Loucy (cell line): ENCODE results near the gene IFITM10.

Experiments used
- H2AFZ ChIP-seq: fragments of 200-600 bp; sonication (generic); 2 replicates; pipeline ENCODE4 v1.6.0; 2016; ENCODE audit warnings: antibody characterized with exemption, mild to moderate bottlenecking, low read length, moderate library complexity
- H3F3A ChIP-seq: fragments of 200-600 bp; 2 replicates; pipeline ENCODE4 v1.6.0; 2016; ENCODE audit warnings: antibody characterized with exemption, low read depth, mild to moderate bottlenecking
- H3K27me3 ChIP-seq: fragments of 200-600 bp; sonication (generic); 2 replicates; pipeline ENCODE4 v1.6.1; 2014; ENCODE audit warnings: low read length, mild to moderate bottlenecking; ENCODE audit not compliant: insufficient read depth, poor library complexity, severe bottlenecking
- H3K36me3 ChIP-seq: fragments of 200-600 bp; sonication (generic); 2 replicates; pipeline ENCODE4 v1.6.1; 2016; ENCODE audit warnings: low read length; ENCODE audit not compliant: insufficient read depth
- H3K4me1 ChIP-seq: fragments of 200-600 bp; sonication (generic); 2 replicates; pipeline ENCODE4 v1.5.1; 2014; ENCODE audit warnings: low read length, mild to moderate bottlenecking; ENCODE audit not compliant: insufficient read depth, poor library complexity, severe bottlenecking
- H3K4me2 ChIP-seq: fragments of 200-600 bp; sonication (generic); 2 replicates; pipeline ENCODE4 v1.6.0; 2014; ENCODE audit warnings: antibody characterized with exemption, low read length, low read depth, mild to moderate bottlenecking; ENCODE audit not compliant: poor library complexity, severe bottlenecking
- H3K4me3 ChIP-seq: fragments of 200-600 bp; sonication (generic); 2 replicates; pipeline ENCODE4 v1.5.1; 2014; ENCODE audit warnings: low read length, mild to moderate bottlenecking, mixed read lengths; ENCODE audit not compliant: poor library complexity, severe bottlenecking
- H3K79me2 ChIP-seq: fragments of 200-600 bp; sonication (generic); 2 replicates; pipeline ENCODE4 v1.6.1; 2014; ENCODE audit warnings: low read length; ENCODE audit not compliant: insufficient read depth
- H3K9ac ChIP-seq: fragments of 200-600 bp; sonication (generic); 2 replicates; pipeline ENCODE4 v1.6.0; 2014; ENCODE audit warnings: mild to moderate bottlenecking, low read depth, low read length, moderate library complexity; ENCODE audit not compliant: poor library complexity, severe bottlenecking
- H3K9me2 ChIP-seq: fragments of 200-600 bp; sonication (generic); replicated peaks from 2 replicates; pipeline ENCODE4 v1.6.1; 2016; ENCODE audit warnings: low read depth, low read length, mixed read lengths
- H3K9me3 ChIP-seq: fragments of 200-600 bp; sonication (generic); 2 replicates; pipeline ENCODE4 v1.6.1; 2014; ENCODE audit warnings: mild to moderate bottlenecking, antibody characterized with exemption, low read length, low read depth; ENCODE audit not compliant: insufficient read depth
- H4K20me1 ChIP-seq: fragments of 200-600 bp; sonication (generic); 2 replicates; pipeline ENCODE4 v1.6.0; 2014; ENCODE audit warnings: antibody characterized with exemption, low read length, mild to moderate bottlenecking; ENCODE audit not compliant: insufficient read depth, poor library complexity, severe bottlenecking
- EZH2phosphoT487 ChIP-seq: fragments of 200-600 bp; IDR thresholded peaks from 2 replicates; pipeline ENCODE4 v1.6.1; 2018; ENCODE audit warnings: antibody characterized with exemption, mild to moderate bottlenecking, moderate library complexity, borderline replicate concordance
- TF ChIP-seq, protein P1 (sequence below): fragments of 200-600 bp; sonication (generic); conservative IDR thresholded peaks from 2 replicates; pipeline ENCODE4 v1.5.1; 2014; ENCODE audit warnings: mild to moderate bottlenecking, antibody characterized with exemption, low read length

IFITM10 gene

DNA sequence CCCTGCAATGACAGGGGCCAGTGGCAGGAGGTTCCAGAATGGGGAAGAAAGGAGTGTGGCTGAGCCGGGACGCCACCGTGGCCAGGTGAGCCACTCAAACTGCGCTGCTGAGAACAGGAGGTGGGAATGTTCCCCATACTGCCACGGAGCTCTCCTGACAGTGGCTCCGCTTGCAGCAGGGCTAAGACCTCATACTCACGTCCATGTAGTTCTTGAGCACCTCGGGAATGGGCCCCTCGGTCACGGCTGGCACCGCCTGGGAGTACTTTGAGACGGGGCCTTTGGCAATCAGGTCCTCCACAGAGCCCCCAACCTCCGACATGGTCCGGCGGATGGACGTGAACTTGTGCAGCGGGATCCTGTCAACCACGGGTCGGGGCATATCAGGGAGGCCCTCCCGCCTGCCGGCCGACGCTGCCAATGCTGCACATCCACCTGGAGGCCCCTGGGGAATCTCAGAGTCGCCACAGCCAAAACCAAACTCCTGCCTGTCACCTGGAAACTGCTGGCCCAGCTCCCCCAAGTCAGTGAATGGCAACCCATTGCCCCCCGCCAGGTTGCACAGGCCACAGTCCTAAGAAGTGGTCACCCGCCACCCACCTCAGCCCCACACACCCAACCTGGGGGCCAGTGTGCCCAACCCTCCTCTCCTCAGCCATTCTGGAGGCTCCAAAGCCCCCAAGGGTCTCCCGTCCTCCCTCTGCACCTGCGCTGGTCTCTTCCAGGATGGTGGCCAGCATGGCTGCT lies 10.9 kb upstream of the IFITM10 start:
- peak overlapping the region; percentile 95 for H3K4me3 ChIP-seq
- peak overlapping the region; percentile 99 for H3K9ac ChIP-seq
- H3K27me3 ChIP-seq = peaks cover 3% of the 10 kb centered on the region
- no peaks in the 10 kb centered on the region for H3K36me3 ChIP-seq
- H3K9me3 ChIP-seq = no peaks in the 10 kb centered on the region
- H2AFZ ChIP-seq = no peak overlapping the region
- H3K4me2 ChIP-seq = peak overlapping the region; percentile 100
- no peaks in the 10 kb centered on the region for H3K9me2 ChIP-seq
- peaks cover 68% of the 10 kb centered on the region for H3K4me1 ChIP-seq
- H3K79me2 ChIP-seq = peaks cover 72% of the 10 kb centered on the region
- H3F3A ChIP-seq = peaks cover 7% of the 10 kb centered on the region; the same call in 1 of the 2 replicates
- peaks cover 12% of the 10 kb centered on the region for H4K20me1 ChIP-seq
- TF ChIP-seq EZH2phosphoT487 = no peak
- TF ChIP-seq, protein P1, sequence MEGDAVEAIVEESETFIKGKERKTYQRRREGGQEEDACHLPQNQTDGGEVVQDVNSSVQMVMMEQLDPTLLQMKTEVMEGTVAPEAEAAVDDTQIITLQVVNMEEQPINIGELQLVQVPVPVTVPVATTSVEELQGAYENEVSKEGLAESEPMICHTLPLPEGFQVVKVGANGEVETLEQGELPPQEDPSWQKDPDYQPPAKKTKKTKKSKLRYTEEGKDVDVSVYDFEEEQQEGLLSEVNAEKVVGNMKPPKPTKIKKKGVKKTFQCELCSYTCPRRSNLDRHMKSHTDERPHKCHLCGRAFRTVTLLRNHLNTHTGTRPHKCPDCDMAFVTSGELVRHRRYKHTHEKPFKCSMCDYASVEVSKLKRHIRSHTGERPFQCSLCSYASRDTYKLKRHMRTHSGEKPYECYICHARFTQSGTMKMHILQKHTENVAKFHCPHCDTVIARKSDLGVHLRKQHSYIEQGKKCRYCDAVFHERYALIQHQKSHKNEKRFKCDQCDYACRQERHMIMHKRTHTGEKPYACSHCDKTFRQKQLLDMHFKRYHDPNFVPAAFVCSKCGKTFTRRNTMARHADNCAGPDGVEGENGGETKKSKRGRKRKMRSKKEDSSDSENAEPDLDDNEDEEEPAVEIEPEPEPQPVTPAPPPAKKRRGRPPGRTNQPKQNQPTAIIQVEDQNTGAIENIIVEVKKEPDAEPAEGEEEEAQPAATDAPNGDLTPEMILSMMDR = no peak

DNA sequence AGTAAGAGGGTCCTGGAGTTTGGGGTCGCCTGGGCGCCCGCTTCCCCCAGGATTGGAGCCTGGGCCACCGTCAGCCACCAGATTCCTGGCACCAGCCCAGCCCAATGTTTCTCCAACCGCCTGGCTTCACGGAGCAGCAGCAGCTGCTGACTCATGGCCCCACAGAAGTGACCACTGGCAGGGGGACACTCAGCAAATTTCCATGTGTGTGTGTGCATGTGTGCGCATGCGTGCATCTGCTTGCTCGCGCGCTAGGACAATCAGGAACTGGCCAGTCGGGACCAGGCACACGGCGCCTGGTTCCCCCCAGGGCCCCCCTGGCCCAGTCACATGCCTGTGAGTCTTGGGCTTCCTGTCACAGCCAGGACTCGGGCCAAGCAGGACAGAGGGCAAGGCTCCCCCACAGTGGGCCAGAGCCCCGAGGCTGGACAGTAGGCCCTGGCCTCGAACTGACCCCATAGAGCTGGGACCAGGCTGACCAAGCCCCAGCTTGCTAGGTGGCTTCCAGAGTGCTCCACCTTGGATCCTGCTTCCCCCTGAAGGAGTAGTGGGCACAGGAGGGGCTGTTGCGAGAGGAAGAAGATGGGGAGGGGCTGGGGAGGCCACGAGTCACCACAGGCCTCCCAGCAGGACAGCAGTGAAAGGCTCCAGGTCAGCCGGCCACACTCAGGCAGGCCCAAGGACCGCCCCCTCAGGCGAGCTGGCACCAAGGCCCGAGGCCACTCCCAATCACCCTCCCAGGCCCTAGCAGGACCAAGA lies 10.1 kb upstream of the IFITM10 start:
- H3K27me3 ChIP-seq = peaks cover 3% of the 10 kb centered on the region
- no peaks in the 10 kb centered on the region for H3K9me3 ChIP-seq
- H3K79me2 ChIP-seq = peaks cover 80% of the 10 kb centered on the region
- H3K4me3 ChIP-seq = peak overlapping the region; percentile 95
- no peak overlapping the region for H2AFZ ChIP-seq
- H3K9ac ChIP-seq = peak overlapping the region; percentile 99
- TF ChIP-seq, protein P1 = no peak
- no peak for TF ChIP-seq EZH2phosphoT487
- peaks cover 7% of the 10 kb centered on the region; the same call in 1 of the 2 replicates for H3F3A ChIP-seq
- H4K20me1 ChIP-seq = peaks cover 12% of the 10 kb centered on the region
- peak overlapping the region; percentile 100 for H3K4me2 ChIP-seq
- peaks cover 76% of the 10 kb centered on the region for H3K4me1 ChIP-seq
- H3K9me2 ChIP-seq = no peaks in the 10 kb centered on the region
- no peaks in the 10 kb centered on the region for H3K36me3 ChIP-seq

DNA sequence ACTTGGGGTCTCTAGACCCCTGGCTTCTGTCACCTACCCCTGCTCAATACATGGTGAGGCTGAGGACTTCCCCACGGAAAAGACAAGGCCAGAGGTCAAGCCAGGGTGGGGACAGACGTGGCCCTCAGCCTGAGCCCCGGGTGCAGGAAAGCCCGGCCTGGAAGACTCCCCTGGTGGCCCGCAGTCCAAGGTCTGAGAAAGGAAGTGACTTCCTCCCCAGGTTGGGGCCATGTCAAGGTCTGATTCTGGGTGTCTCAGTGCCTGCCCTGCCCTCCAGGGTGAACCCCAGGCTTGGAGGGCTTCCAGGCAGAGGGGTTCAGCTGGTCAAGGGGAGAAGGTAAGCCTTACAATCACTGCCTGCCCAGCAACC lies 9.4 kb upstream of the IFITM10 start:
- H4K20me1 ChIP-seq = peaks cover 12% of the 10 kb centered on the region
- H3K9me3 ChIP-seq = no peaks in the 10 kb centered on the region
- peaks cover 3% of the 10 kb centered on the region for H3K27me3 ChIP-seq
- H3K4me3 ChIP-seq = peak overlapping the region; percentile 95
- H3K9me2 ChIP-seq = no peaks in the 10 kb centered on the region
- H3K36me3 ChIP-seq = no peaks in the 10 kb centered on the region; the same call in 1 of the 2 replicates
- H3K4me2 ChIP-seq = peak overlapping the region; percentile 100
- peaks cover 83% of the 10 kb centered on the region for H3K4me1 ChIP-seq
- peak overlapping the region; percentile 99 for H3K9ac ChIP-seq
- no peak overlapping the region for H2AFZ ChIP-seq
- peaks cover 7% of the 10 kb centered on the region; the same call in 1 of the 2 replicates for H3F3A ChIP-seq
- TF ChIP-seq, protein P1 = no peak
- TF ChIP-seq EZH2phosphoT487 = no peak
- H3K79me2 ChIP-seq = peaks cover 87% of the 10 kb centered on the region
